T-cell (primary cell): ENCODE data around the gene BAIAP2. TPM values are rescaled to one million over a fixed set of nuclear protein-coding genes. Genes with fewer than 3 reads are reported as not detected.

Experiments
- ATAC-seq, 4 experiments: fragments of 200-7000 bp in 3 of 4; fragments of 150-1000 bp in 1 of 4; cut with Tn5 transposase; replicated peaks in 1 of 4; 1 replicate in 3 of 4; 2 replicates in 1 of 4; pipeline ENCODE4 v1.10.0; 2021; ENCODE audit warnings: moderate library complexity in 3 of 4, mild to moderate bottlenecking in 2 of 4, moderate number of reproducible peaks in 1 of 4
- CTCF ChIA-PET, 2 donors: fragments of 300-600 bp; sonication (Branson Sonifier 250); formaldehyde crosslinking; loops; one replicate each; lab custom pipeline; 2022; ENCODE audit warnings: antibody characterized with exemption in 2 of 2; lab: Charles Lee
- POLR2A ChIA-PET, 2 donors: fragments of 300-600 bp; sonication (Branson Sonifier 250); formaldehyde crosslinking; loops; one replicate each; lab custom pipeline; 2022; ENCODE audit warnings: antibody characterized with exemption in 2 of 2; lab: Charles Lee
- DNase-seq, 35 experiments: peaks; one replicate each; pipeline versions ENCODE4 v3.0.0 to v3.0.0-alpha.2; 2013 to 2023
- H3K27ac ChIP-seq: one replicate; pipeline ENCODE4 v1.5.1; 2013; ENCODE audit warnings: low read length
- H3K27me3 ChIP-seq, 2 experiments: replicated peaks in 1 of 2; 1 replicate in 1 of 2; 2 replicates in 1 of 2; pipeline versions ENCODE4 v1.6.1 to v1.7.0; 2013; ENCODE audit warnings: low read length in 1 of 2, mixed read lengths in 1 of 2; ENCODE audit not compliant: control insufficient read depth in 2 of 2, insufficient read depth in 2 of 2; ENCODE audit errors: extremely low read depth in 1 of 2
- H3K36me3 ChIP-seq, 2 donors: 1 replicate in 1 of 2; 2 replicates in 1 of 2; pipeline versions ENCODE4 v1.6.1 to v1.7.0; 2013; ENCODE audit warnings: low read length in 1 of 2; ENCODE audit not compliant: control insufficient read depth in 2 of 2, insufficient read depth in 1 of 2; ENCODE audit errors: extremely low read depth in 1 of 2
- H3K4me1 ChIP-seq, 2 experiments: 1 replicate in 1 of 2; 2 replicates in 1 of 2; pipeline versions ENCODE4 v1.6.1 to v1.7.0; 2013; ENCODE audit warnings: low read length in 2 of 2, mixed read lengths in 1 of 2; ENCODE audit not compliant: insufficient read depth in 2 of 2, control insufficient read depth in 1 of 2; ENCODE audit errors: extremely low read depth in 1 of 2
- H3K4me3 ChIP-seq, 2 donors: 1 replicate in 1 of 2; 2 replicates in 1 of 2; pipeline versions ENCODE4 v1.5.1 to v1.7.0; 2013; ENCODE audit warnings: mild to moderate bottlenecking in 2 of 2, low read length in 1 of 2, moderate library complexity in 1 of 2; ENCODE audit not compliant: control insufficient read depth in 1 of 2; ENCODE audit errors: extremely low read depth in 1 of 2
- H3K9me3 ChIP-seq: 2 replicates; pipeline ENCODE4 v1.7.0; 2013
- H3K27ac Mint-ChIP-seq, 2 donors: one replicate each; pipeline ENCODE4 v1.8.0; 2020 to 2021; ENCODE audit warnings: mild to moderate bottlenecking in 2 of 2, mixed read lengths in 2 of 2
- H3K27me3 Mint-ChIP-seq, 2 donors: one replicate each; pipeline ENCODE4 v1.8.0; 2021 to 2022; ENCODE audit warnings: mixed read lengths in 2 of 2
- H3K36me3 Mint-ChIP-seq: one replicate; pipeline ENCODE4 v1.8.0; 2021; ENCODE audit warnings: mixed read lengths
- H3K4me1 Mint-ChIP-seq, 3 donors: one replicate each; pipeline ENCODE4 v1.8.0; 2020 to 2022; ENCODE audit warnings: mixed read lengths in 3 of 3, mild to moderate bottlenecking in 1 of 3
- H3K4me3 Mint-ChIP-seq, 3 donors: one replicate each; pipeline ENCODE4 v1.8.0; 2020 to 2022; ENCODE audit warnings: mild to moderate bottlenecking in 3 of 3, mixed read lengths in 3 of 3, moderate library complexity in 3 of 3
- H3K9me3 Mint-ChIP-seq, 3 donors: one replicate each; pipeline ENCODE4 v1.8.0; 2020 to 2022; ENCODE audit warnings: mixed read lengths in 3 of 3
- WGBS: methylation state at CpG from one replicate; pipeline ENCODE4 v1.1.5; 2013; ENCODE audit warnings: missing lambda C conversion rate; ENCODE audit not compliant: insufficient coverage; 5-methylcytosine and 5-hydroxymethylcytosine counted together
- total RNA-seq, 35 experiments: library from RNA in 6 of 35; stranded (reverse) in 6 of 35; fragments of 120-200 nt in 1 of 35; gene quantifications; one replicate each; pipeline versions ENCODE4 v1.2.1 to v1.2.4 and lab custom pipeline; 2013 to 2026

BAIAP2 gene
- total RNA-seq, 5 donors from 2014 or later (not counting 1 experiment from before 2014, with no cell fraction given): 6.3 to 12.0 (median 10.1) TPM

DNA sequence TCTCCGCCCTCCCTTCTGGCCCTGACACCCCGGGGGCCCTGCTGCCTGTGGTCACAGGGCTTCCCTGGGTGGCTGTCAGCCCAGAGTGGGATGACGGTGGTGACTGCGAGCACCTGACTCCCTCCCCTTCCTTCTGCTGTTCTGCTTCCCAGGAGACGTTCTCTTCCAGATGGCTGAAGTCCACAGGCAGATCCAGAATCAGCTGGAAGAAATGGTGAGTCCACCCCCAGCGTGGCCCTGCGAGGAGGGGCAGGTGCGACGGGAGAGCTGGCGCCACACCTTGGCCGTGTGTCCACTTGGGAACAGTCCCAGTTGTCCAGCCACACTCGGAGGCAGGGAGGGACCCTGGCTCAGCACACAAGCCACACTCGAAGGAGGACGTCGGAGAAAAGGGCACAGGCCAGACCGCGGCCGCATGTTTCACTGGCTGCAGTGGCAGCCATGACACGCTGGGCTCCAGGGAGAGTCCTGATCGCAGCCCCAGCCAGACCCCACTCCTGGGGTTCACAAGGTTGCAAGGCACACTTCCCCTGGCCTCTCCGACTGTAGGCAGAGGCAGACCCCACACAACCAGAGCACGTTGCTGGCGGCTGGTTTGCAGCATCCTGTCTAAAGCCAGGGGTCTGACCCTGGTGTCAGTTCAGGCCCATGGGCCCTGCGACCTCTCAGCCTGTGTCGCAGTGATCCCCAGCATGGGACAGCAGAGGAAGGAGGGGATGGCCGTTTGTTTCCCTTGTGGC, 49.9 kb downstream of the BAIAP2 start:
- H3K4me3 Mint-ChIP-seq: no peak overlapping the region
- H3K9me3 ChIP-seq: no peaks in the 10 kb centered on the region
- 83% methylated on average over 26 of the region's 26 CpGs for WGBS
- ChIA-PET POLR2A (no interaction called here), CTCF (interaction anchor here in 1 of 2 donors (0.5 kb wide), 1 partner anchor 37 kb away, joined by 6 read pairs; no protein-coding TSS in a partner anchor)
- ATAC-seq (no peak), DNase-seq (no peak)
- H3K4me3 ChIP-seq: no peak overlapping the region
- no peak overlapping the region for H3K27ac Mint-ChIP-seq
- peaks cover 0 to 15% of the 10 kb centered on the region in 2 experiments for H3K4me1 ChIP-seq
- no peak overlapping the region for H3K27ac ChIP-seq
- H3K36me3 Mint-ChIP-seq: no peaks in the 10 kb centered on the region
- no peaks in the 10 kb centered on the region for H3K27me3 ChIP-seq
- H3K4me1 Mint-ChIP-seq: peaks cover 0 to 10% (median 5%) of the 10 kb centered on the region in 3 donors
- H3K9me3 Mint-ChIP-seq: no peaks in the 10 kb centered on the region
- no peaks in the 10 kb centered on the region for H3K27me3 Mint-ChIP-seq
- H3K36me3 ChIP-seq: peaks cover 0 to 4% of the 10 kb centered on the region in 2 donors

DNA sequence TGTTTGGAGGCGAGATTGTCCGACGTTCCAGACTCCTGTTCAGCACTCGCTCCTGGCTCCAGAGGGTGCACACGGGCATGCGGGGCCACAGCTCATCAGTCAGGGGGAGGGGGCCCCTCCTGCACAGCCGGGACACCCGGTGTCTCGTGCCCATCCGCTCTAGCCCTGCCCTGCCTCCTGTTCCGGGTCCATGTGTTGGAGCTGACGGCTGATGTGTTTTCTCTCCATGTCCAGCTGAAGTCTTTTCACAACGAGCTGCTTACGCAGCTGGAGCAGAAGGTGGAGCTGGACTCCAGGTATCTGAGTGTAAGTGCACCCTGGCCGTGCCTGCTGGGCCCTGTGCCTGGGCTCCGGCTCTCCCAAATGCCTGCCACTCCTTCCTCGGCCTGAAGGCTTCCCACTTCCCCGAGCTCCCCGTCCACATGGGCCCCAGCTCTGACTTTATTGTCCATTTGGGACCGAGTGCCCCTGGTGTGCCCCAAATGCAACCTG, 50.5 kb downstream of the BAIAP2 start:
- ChIA-PET POLR2A (no interaction called here), CTCF (interaction anchor here in 1 of 2 donors (0.5 kb wide), 1 partner anchor 38 kb away, joined by 6 read pairs; no protein-coding TSS in a partner anchor)
- H3K9me3 ChIP-seq: no peaks in the 10 kb centered on the region
- peaks cover 0 to 13% (median 8%) of the 10 kb centered on the region in 3 donors for H3K4me1 Mint-ChIP-seq
- H3K27ac Mint-ChIP-seq: no peak overlapping the region
- H3K27ac ChIP-seq: no peak overlapping the region
- H3K27me3 Mint-ChIP-seq: no peaks in the 10 kb centered on the region
- H3K27me3 ChIP-seq: no peaks in the 10 kb centered on the region
- H3K4me1 ChIP-seq: peaks cover 4 to 19% of the 10 kb centered on the region in 2 experiments
- WGBS: 90% methylated on average over 20 of the region's 20 CpGs
- H3K4me3 Mint-ChIP-seq: no peak overlapping the region
- ATAC-seq (no peak), DNase-seq (no peak)
- no peaks in the 10 kb centered on the region for H3K36me3 Mint-ChIP-seq
- H3K36me3 ChIP-seq: peaks cover 0 to 4% of the 10 kb centered on the region in 2 donors
- H3K4me3 ChIP-seq: no peak overlapping the region
- no peaks in the 10 kb centered on the region for H3K9me3 Mint-ChIP-seq

DNA sequence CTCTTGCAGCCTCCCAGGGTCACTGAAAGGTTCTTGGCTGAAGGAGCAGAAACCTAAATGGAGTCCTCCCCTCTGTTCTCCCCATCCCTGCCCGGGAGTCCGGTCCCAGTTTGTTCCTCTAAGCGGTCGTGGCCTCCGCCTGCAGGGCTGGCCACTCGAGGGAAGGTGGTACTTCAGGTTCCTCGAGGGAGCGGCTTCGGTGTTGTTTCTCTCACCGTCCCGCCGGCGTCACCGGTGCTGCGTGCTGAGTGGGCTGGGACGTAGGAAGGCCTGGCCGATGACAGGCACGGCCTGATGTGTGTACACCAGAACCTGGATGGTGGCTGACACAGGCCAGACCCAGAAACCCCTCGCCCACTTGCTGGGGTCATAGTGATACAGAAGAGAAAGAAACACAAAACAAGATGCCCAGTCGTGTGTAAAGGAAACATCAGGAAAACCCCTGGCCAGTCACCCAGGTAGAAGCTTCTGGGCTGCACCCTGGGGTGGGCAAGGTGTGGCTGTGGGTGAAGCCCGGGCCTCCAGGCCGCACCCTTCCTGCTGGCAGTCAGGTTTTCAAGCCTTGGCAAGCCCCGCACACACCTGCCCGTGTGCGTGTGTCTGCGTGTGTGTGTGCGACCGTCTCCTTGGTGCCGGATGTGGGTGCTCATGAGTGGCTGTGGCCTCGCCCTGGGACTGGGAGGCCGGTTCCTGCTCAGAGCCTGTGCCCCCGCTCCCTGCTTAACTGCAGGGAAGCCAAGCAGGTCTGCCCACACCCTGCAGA, 52.0 kb downstream of the BAIAP2 start:
- Mint-ChIP-seq H3K4me3 (no peak overlapping the region), H3K9me3 (no peaks in the 10 kb centered on the region), H3K4me1 (peaks cover 0 to 17% (median 12%) of the 10 kb centered on the region in 3 donors), H3K27ac (no peak overlapping the region), H3K27me3 (no peaks in the 10 kb centered on the region), H3K36me3 (no peaks in the 10 kb centered on the region)
- no peak overlapping the region for H3K4me3 ChIP-seq
- ATAC-seq (peak in 2 of 4 experiments; percentile 24 to 53), DNase-seq (peak in 3 of 35 experiments; percentile 4 to 23 (median 5))
- H3K27me3 ChIP-seq: no peaks in the 10 kb centered on the region
- H3K27ac ChIP-seq: no peak overlapping the region
- peaks cover 7 to 29% of the 10 kb centered on the region in 2 experiments for H3K4me1 ChIP-seq
- H3K36me3 ChIP-seq: peaks cover 0 to 4% of the 10 kb centered on the region in 2 donors
- no peaks in the 10 kb centered on the region for H3K9me3 ChIP-seq
- ChIA-PET POLR2A (no interaction called here), CTCF (no interaction called here)
- 80% methylated on average over 32 of the region's 32 CpGs for WGBS

DNA sequence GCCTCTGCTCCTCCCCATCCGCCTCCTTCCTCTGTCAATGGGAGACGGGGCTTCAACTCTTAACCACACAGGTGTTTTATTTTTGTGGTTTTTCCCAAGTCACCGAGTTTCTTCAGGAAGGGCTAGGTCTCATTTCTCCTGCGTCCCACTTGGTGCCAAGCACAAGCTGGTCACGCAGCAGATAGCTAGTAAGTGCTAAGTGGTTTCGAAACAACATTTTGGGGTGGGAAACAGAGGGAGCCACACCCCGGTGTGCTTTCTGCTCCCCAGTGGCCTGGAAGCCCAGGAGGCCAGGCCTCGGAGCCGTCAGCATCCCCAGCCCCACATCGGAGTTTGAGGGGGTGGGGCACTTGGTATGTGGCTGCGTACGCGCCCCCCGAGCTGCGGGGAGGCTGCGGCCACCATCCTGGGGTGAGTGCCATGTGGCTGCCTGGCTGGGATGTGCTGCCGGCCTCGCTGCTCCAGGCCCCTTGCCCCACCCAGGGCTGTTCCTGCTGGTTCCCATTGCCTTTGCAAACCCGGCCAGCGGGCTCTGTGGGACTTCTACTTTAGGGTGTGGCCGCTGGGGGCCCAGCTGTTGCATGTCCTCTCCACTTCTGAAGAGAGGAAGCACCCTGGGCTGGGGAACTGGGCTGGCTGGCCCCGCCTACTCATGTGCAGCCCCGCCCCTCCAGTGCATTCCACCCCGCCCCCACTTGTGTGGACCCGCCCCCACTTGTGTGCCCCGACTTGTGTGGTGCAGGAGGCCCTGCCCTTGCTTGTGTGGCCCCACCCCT, 55.6 kb downstream of the BAIAP2 start:
- no peak for ATAC-seq
- Mint-ChIP-seq H3K36me3 (no peaks in the 10 kb centered on the region), H3K4me1 (peaks cover 6 to 38% (median 36%) of the 10 kb centered on the region in 3 donors), H3K27ac (no peak overlapping the region), H3K9me3 (no peaks in the 10 kb centered on the region), H3K4me3 (no peak overlapping the region), H3K27me3 (no peaks in the 10 kb centered on the region)
- H3K9me3 ChIP-seq: no peaks in the 10 kb centered on the region
- no peak overlapping the region for H3K27ac ChIP-seq
- H3K4me1 ChIP-seq: peaks cover 14 to 52% of the 10 kb centered on the region in 2 experiments
- H3K4me3 ChIP-seq: no peak overlapping the region
- 74% methylated on average over 19 of the region's 26 CpGs for WGBS
- H3K27me3 ChIP-seq: no peaks in the 10 kb centered on the region
- ChIA-PET CTCF (interaction anchor here in 1 of 2 donors (0.5 kb wide), 1 partner anchor 1065 kb away, joined by 3 read pairs; no protein-coding TSS in a partner anchor), POLR2A (no interaction called here)
- peaks cover 0 to 4% of the 10 kb centered on the region in 2 donors for H3K36me3 ChIP-seq
- DNase-seq: peak in 17 of 35 experiments; percentile 7 to 46 (median 19)

DNA sequence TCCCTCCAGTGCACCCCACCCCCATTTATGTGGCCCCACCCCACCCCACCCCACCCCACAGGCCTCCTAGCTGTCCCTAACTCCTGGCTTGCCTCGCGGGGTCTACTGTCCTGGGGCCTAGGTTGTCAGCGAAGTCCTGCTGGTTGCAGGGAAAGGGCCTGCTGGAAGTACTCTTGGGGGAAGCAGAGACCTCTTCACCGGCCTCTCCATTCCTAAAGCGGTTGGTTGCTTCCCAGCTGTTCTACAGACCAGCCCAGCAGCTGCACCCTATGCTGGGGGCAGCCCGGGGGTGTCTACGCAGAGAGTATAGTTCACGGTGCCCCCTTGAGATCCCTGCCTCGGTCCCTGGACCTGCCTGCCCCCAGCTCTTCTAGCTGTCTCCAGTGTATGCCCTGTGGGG, 56.2 kb downstream of the BAIAP2 start:
- no peaks in the 10 kb centered on the region for H3K27me3 Mint-ChIP-seq
- H3K27ac Mint-ChIP-seq: no peak overlapping the region
- no peaks in the 10 kb centered on the region for H3K36me3 Mint-ChIP-seq
- H3K36me3 ChIP-seq: peaks cover 0 to 4% of the 10 kb centered on the region in 2 donors
- H3K27ac ChIP-seq: no peak overlapping the region
- CTCF ChIA-PET: interaction anchor here in 1 of 2 donors (0.5 kb wide), 1 partner anchor 1065 kb away, joined by 3 read pairs; no protein-coding TSS in a partner anchor
- no peaks in the 10 kb centered on the region for H3K9me3 Mint-ChIP-seq
- DNase-seq: no peak
- H3K4me1 Mint-ChIP-seq: peaks cover 6 to 44% (median 42%) of the 10 kb centered on the region in 3 donors
- H3K4me3 Mint-ChIP-seq: no peak overlapping the region
- no peaks in the 10 kb centered on the region for H3K27me3 ChIP-seq
- no peaks in the 10 kb centered on the region for H3K9me3 ChIP-seq
- 93% methylated on average over 9 of the region's 9 CpGs for WGBS
- POLR2A ChIA-PET: no interaction called here
- no peak for ATAC-seq
- no peak overlapping the region for H3K4me3 ChIP-seq
- peaks cover 18 to 58% of the 10 kb centered on the region in 2 experiments for H3K4me1 ChIP-seq
